Measurements from ENCODE around the gene PSD4. TPM values are rescaled to one million over a fixed set of nuclear protein-coding genes. Genes with fewer than 3 reads are reported as not detected.

The PSD4 gene
- total RNA-seq, 1 experiment from 2014 or later = 2.5 TPM

DNA sequence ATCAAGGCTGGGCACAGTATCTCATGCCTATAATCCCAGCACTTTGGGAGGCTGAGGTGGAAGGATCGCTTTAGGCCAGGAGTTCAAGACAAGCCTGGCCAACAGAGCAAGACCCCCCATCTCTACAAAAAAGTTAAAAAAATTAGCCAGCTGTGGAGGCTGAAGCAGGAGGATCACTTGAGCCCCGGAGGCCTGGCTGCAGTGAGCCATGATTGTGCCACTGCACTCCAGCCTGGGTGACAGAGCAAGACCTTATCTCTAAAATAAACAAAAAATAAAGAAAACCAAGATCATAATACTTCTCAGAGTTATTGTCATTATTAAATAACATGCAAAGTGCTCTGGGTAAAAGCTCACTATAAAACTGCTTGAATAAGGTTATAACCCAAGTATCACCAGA lies 31.5 kb upstream of the PSD4 start:
- no peak for DNase-seq (ENCODE audit: low read depth)

DNA sequence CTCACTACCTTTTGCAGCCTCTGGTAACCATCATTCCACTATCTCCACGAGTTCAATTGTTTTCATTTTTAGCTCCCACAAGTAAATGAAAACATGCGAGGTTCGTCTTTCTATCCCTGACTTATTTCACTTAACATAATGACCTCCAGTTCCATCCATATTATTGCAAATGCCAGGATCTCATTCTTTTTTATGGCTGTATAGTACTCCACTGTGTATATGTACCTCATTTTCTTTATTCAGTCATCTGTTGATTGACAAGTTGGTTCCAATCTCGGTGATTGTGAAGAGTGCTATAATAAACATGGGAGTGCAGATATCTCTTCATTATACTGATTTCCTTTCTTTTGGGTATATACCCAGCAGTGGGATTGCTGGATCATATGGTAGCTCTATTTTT lies 29.5 kb upstream of the PSD4 start:
- no peak for DNase-seq (ENCODE audit: low read depth)

DNA sequence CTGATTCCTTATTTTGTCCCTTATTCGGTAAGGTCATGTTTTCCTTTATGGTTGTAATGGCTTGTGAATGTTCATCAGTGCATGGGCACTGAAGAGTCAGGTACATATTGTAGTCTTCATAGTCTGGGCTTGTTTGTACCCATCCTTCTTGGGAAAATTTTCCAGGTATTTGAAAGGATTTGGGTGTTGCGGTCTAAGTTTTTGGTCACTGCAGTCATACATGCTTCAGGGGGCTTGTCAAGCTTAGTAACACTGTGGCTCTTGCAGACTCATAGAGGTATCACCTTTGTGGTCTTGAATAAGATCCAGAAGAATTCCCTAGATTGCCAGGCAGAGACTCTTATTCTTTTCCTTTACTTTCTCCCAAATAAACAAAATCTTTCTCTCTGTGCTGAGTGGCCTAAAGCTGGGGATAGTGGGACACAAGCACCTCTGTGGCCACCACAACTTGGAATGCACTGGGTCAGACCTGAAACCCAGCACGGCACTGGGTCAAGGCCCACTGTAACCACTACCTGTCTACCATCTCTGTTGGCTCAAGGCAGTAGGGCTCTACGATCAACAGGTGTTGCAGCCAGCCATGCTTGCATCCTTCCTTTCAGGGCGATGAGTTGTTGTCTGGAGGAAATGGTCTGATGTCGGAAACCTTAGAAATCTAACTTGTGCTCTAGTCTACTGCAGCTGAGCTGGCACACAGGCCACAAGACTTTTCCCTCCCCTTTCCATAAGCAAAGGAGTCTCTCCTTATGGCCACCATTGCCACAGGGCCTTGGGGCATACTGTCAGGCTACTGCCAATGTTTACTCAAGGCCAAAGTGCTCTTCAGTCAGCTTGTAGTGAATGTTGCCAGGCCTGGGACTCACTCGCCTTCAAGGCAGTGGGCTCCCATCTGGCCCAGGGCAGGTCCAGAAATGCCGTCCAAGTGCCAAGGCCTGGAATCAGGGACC lies 24.9 kb upstream of the PSD4 start:
- no peak for DNase-seq (ENCODE audit: low read depth)

DNA sequence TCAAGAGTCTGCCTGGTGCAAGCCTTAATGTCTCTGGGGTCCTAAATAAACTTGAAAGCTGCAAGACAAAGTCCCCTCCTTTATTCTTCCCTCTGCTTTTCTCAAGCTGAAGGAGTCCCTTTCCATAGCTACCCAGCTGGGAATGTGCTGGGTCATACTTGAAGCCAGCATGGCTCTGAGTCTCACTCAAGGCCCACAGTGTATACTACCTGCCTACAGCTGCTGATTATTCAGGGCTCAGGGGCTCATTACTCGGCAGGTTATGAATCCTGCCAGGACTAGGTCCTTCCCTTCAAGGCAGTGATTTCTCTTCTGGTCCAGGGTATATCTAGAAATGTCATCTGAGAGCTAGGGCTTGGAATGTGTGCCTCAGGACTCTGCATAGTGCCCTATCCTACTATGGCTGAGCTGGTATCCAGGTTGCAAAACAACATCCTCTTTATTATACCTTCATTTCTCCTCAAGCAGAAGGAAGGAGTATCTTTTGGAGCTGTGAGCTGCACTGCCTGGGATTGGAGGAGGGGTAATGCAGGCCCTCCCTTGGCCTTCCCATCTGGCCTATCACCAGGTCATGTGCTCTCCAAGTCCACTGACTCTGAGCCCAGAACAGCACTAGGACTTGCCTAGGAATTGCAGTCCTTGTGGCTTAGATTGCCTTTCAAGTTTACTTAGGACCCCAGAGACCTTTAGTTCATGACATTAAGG lies 24.1 kb upstream of the PSD4 start:
- DNase-seq (ENCODE audit: low read depth) = no peak

DNA sequence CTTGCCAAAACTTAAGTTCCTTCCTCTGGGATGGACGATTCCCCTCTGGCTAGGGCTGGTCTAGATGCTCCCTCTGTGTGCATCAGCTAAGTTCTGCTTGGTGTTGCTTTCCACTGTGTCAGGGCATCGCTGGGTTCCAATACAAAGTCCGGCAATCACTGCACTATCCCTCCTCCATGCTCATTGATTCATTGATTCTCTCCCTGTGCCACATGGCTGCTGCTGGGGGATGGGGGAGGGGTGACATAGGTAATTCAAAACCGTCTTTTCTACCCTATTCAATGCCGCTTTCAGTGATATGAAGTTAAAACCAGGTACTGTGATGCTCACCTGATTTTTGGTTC lies 23.5 kb upstream of the PSD4 start:
- no peak for DNase-seq (ENCODE audit: low read depth)

DNA sequence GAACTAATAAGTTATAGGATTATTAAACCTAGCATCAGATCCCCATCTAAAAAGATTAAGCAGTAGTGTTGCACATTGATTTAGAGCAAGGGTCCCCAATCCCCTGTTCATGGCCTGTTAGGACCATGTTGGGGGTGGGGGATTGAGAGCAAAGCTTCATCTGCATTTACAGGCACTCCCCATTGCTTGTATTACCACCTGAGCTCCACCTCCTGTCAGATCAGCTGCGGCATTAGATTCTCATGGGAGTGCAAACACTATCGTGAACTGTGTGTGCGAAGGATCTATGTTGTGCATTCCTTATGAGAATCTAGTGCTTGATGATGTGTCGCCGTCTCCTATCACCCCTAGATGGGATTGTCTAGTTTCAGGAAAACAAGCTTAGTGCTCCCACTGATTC lies 18.4 kb upstream of the PSD4 start:
- no peak for DNase-seq (ENCODE audit: low read depth)

DNA sequence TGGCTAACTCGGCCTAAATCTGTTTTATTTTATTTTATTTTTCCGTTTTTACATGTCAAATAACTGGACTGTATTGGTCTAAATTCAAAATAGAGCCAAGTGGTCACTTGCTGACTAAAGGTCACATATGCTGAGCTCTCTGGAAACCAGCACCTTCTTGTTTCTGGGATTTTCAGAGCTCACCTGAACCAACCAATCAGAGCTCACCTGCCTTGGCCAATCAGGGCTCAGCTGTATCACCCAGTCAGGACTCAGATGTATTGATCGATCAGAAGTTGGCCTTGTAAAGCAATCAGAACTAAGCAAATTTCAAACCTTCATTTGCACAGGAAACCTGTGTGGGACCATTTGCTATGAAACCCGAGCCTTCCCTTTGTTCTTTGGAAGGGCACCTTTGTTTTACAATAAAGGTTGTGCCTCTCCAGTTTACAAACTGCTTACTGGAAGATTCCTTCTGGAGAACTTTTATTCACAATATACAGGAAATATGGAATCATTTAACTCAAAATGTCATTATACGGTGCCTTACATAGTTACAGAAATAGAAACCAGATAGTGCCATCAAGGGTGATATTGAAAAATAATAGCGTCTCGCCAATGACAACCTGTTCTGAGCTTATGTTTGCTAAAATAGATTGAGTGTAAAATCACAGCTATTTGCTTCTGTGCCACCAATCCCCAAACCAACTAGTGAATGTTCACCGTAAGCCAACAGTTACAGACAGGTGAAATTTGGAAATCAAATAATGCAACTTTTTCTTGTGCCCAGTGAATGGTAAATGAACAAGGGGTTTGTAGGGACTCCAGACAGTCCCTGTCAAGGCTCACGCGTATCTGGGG lies 17.3 kb upstream of the PSD4 start:
- DNase-seq (ENCODE audit: low read depth) = no peak

DNA sequence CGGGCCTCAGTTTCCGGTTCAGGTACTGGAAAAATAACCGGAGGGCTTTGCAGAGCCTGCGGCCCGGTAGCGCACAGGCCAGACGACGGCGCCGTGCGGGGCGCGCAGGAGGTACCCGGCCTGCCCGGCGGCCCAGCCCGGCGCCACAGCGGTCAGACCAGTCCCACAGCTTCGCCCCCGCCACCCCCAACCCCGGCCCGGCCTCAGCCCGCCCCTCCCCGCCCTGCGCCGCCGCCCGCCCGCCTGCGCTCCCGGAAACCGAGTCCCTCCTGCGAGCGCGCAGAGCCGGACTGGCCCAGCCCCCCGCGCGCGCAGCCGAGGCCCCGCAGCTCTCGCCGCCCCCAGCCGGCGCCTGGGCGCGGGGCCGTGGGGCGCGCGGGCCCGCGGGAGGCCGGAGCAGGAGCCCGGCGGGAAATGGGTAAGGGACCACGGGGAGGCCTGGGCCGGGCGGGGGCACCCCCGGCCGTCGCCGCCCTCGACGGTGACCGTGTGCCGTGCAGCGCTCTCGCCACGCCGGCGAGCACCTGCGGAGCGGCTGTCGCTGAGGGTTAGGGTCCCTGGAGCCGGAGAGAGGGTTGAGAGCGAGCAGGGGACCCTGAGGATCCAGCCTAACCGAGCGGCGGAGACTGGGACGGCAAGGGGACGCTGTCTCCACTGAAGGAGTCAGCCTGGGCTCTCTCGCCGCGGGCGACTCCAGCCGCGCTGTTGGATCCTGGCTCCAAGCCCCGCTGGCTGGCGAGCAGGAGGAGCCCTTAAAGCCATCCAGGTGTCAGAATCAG lies 16.5 kb upstream of the PSD4 start:
- DNase-seq (ENCODE audit: low read depth) = peak; percentile 23

DNA sequence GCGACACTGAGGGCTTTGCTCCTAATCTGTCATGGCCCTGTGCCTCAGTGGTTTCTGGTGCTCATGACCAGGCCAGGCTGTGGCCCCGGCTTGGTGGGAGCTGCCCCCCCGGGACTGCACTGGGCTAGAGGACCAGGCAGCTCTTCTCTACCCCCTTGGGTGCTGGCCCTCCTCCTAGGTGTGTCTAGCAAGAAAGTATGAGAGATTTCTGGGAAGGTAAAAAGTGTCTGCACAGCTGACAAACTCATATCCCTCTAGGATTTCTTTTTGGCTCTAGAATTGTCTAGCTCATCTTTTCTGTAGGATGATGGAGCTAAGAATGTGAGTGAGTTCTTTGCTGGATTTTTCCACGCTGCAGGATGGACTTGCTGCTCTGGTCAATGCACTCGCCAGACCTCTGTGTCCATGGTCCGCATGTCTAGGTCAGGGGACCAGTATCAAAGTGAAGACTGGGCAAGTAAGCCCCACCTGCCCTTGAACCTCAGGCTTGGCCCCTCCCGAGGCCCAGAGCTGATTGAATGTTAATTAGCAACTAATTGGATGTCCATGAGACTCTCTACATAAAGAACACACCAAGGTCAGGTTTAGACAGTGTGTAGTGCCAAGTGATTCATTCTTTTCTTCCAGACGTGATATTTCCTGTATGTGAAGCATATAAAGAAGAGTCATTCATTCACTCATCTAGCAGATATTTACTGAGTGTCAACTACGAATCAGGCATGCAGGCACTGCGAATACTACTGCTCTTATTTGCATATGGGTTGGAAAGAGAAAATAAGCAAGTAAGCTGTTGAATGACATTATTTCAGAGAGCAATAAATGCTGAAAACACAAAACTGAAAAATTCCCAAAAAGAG lies 15.6 kb upstream of the PSD4 start:
- peak; percentile 39 for DNase-seq (ENCODE audit: low read depth)

DNA sequence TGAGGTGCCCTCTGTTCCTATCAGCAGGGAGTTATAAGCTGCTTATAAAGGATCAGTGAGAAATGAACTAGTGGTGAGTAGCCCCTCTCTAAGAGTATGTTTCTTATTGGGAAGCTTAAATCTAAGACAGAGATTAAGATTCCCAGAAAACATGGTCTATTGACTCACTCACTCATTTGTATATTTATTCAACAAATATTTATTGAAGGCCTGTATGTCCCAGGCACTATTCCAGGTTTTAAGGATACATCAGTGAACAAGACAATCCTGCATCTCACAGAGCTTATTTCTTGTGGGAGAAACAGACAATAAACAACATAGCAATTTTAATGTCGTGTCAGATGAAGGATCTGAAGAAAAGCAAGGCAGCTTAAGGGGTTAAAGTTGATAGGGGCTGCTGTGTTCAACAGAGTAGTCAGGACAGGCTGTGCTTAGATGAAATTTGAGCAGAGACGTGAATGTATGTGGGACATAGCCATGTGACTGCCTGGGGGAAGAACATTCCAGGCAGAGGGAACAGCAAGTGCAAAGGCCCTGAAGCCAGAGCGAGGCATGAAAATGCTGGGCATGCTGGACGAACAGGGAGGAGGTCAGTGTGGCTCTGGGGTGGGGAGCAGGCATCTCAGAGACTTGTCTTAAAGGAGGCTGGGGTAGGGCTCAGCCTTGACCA lies 14.8 kb upstream of the PSD4 start:
- DNase-seq (ENCODE audit: low read depth) = peak; percentile 11

DNA sequence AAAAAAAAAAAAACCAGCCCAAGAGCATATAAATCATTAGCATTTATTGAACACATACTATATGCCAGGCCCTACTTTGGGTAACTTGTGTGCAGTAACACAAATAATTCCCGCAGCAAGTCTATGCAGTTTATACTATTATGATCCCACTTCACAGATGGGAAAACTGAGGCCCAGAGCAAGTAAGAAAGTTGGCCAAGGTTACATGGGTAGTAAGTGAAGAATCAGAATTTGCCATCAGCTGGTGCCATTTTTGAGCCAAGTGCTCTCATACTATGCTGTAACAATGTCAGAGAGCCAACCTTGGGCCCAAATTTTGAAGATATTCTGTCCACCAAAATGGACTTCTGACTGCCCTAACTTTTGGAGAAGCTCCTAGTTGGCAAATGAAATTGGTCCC lies 13.5 kb upstream of the PSD4 start:
- DNase-seq (ENCODE audit: low read depth) = no peak

DNA sequence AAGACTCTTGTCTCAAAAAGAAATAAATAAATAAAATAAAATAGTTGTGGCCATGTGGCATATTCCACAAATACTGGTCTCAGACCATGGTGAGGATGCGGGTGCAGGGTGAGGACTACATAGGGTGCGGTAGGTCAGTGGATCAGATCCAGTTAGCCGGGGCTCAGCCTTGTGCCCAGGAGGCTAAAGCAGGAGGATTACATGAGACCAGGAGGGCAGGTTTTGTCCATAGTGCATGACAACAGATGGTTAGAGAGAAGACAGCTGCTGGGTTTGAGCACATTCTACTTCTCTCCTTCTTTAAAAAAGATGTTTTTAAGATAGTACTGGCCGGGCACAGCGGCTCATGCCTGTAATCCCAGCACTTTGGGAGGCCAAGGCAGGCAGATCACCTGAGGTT lies 12.8 kb upstream of the PSD4 start:
- no peak for DNase-seq (ENCODE audit: low read depth)

DNA sequence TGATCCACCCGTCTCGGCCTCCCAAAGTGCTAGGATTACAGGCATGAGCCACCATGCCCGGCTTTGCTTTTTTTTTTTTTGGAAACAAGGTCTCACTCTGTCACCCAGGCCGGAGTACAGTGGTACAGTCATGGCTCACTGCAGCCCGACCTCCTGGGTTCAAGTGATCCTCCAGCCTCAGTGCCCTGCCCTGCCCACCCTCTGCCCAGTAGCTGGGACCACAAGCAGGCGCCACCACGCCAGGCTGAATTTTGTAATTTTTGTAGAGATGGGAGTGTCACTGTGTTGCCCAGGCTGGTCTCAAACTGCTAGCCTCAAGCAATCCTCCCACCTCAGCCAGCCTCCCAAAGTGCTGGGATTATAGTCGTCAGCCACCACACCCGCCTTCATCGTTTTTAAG lies 11.6 kb upstream of the PSD4 start:
- DNase-seq (ENCODE audit: low read depth) = no peak

DNA sequence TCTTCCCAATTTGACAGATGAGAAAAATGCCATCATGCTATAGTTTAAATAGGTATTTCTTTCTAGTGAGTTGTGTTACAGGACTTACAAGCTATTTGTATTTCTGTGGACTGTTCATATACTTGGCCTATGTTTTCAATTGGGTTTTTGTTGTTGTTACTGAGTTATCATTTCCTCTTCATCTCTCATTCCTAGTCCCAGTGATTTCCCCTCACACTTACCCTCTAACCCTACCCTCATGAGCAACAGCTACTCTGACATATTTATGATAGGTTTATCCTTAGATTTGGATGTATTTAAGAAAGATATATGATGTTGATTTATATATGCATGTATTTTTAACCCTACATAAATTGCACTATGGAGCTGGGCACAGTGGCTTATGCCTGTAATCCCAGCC lies 10.9 kb upstream of the PSD4 start:
- DNase-seq (ENCODE audit: low read depth) = no peak

DNA sequence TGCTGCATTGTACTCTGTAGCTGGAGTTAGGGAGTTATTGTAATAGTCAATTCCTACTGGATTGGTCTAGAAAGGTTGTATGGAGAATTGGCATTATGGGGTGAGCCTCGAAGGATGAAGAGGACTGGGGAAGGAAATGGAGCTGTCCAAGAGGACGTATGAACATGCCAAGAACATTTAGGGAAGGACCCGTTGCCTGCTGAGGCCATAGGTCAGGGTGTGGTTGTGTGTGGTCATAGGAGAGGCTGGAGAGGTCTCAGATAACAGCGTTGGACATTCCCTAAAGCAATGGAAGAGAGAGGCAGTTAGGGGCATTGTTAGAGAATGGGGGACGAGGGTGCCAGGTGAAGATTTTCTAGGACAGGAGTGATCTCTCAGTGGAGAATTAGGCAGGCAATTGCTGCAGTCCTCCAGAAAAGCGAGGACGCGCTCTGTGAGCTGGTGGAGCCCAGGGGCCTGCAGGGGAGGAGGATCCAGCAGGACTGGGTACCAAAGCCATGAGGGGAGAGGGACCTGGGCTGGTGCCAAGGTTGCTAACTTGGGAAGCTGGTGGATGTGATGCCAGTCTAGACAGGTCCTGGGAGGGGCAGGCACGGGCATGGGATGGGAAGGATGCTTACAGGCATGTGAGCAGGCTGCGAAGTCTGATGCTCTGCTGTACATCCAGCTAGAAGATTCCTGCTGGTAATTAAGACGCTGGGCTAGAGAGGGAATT lies 9.4 kb upstream of the PSD4 start:
- DNase-seq (ENCODE audit: low read depth) = no peak

DNA sequence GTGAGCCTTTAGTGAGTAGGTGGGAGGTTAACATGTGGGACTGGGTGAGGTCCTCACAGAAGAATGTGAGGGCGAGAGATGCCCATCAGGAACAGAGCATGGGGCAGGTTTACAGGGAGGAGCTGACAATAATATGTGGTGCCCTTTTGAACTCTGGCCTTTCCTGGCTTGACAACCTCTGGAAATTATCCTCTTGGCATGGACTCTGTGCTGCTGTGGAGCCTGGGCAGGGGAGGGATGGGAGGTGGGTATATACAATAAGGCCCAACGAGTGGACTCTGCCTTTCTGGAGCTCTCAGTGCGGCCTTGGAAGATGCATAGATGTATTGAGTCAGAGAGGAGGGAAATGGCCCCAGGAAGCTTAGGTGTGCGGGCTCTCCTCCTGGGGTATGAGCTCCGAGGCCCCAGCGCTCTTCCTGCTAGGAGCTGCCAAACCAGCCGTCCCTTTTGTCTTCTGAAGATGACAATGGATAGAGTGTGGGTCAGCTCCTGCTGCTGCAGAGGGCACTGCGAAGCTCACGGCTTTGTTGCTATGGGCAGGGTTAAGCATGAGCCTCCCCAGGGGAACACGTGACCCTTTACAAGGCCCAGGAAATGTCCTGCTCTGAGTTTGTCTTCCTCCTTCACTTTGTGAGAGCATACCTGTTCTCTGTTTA lies 8.7 kb upstream of the PSD4 start:
- no peak for DNase-seq (ENCODE audit: low read depth)

DNA sequence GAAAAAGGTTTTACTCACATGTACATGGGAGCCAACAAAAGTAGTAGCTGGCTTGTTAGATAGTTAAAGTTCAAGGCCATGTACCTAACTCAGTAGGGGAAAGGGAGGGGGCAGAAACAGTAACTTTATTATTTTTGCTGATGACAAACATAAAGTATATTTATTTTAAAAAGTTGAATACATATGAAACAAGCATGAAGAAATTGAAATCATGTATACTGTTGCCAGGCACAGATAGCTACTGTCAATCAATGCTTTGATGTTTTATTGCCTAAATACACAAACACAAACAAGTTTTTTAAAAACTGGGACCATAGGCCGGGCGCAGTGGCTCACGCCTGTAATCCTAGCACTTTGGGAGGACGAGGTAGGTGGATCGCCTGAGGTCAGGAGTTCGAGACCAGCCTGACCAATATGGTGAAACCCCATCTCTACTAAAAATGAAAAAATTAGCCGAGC lies 7.6 kb upstream of the PSD4 start:
- DNase-seq (ENCODE audit: low read depth) = no peak

DNA sequence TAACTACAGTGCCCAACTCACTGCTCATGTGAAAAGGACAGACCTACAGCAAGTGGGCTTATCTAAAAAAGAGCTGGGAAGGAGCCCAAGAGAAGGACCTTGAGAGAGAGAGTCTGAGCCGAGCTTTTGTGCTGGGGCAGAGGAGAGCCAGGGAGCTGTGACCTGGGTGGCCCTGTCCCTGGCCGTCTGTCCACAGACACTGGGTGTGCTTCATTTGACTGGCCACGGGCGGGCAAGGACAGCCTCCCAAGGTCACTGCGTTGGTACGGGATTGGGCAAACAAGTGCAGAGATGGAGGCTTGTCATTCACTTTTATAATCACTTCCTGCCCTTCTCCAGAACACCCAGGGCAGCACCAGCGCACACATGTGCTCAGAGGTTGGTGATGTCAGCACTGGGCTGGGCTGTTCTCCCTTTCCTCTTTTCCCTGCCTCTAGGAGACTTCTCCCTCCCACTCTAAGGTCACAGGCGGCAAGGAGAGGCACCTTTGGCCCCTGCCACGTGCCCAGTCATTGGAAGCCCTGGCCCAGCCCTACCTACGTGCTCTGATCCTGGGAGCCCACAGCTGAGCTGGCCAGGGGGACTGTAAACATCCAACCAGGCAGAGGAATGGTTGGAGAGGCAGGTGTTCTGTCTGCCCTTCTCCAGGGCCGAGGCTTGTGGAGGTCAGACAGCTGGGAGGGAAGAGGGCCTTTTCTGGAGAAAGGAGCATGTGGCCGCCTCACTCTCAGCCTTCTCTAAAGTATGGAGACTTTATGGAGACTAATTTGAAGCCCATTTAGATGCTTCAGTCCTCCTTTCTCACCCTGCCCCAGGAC lies 6.4 kb upstream of the PSD4 start:
- peak; percentile 46 for DNase-seq (ENCODE audit: low read depth)

All from RPMI7951 (cell line).